Keratinocyte (primary cell): Measurements from ENCODE around the gene MAPRE2.

Experiments used
- EZH2 ChIP-seq: IDR thresholded peaks from one replicate; pipeline ENCODE4 v1.6.1; 2012; ENCODE audit warnings: inconsistent platforms, mild to moderate bottlenecking, low read length, moderate library complexity
- TF ChIP-seq, protein P1 (sequence below), 3 experiments: IDR thresholded peaks in 1 of 3; conservative IDR thresholded peaks in 1 of 3; optimal IDR thresholded peaks in 1 of 3; 2 replicates in 2 of 3; 3 replicates in 1 of 3; pipeline versions ENCODE3 to v1.5.1; 2011; ENCODE audit warnings: low read length in 3 of 3, mild to moderate bottlenecking in 3 of 3, moderate library complexity in 2 of 3, control low read depth in 1 of 3, inconsistent platforms in 1 of 3; ENCODE audit not compliant: insufficient read depth in 2 of 3; ENCODE audit errors: extremely low read depth in 1 of 3

GRCh38 chr18:35086704-35087103 is 45.5 kb downstream of the MAPRE2 start:
- TF ChIP-seq, protein P1, sequence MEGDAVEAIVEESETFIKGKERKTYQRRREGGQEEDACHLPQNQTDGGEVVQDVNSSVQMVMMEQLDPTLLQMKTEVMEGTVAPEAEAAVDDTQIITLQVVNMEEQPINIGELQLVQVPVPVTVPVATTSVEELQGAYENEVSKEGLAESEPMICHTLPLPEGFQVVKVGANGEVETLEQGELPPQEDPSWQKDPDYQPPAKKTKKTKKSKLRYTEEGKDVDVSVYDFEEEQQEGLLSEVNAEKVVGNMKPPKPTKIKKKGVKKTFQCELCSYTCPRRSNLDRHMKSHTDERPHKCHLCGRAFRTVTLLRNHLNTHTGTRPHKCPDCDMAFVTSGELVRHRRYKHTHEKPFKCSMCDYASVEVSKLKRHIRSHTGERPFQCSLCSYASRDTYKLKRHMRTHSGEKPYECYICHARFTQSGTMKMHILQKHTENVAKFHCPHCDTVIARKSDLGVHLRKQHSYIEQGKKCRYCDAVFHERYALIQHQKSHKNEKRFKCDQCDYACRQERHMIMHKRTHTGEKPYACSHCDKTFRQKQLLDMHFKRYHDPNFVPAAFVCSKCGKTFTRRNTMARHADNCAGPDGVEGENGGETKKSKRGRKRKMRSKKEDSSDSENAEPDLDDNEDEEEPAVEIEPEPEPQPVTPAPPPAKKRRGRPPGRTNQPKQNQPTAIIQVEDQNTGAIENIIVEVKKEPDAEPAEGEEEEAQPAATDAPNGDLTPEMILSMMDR (optimal IDR thresholded peaks at IDR 0.05 in 1 of 3, IDR thresholded peaks at IDR 0.05 in 1 of 3, conservative IDR thresholded peaks at IDR 0.05 in 1 of 3; ENCODE audit: extremely low read depth in 1 of 3, insufficient read depth in 2 of 3, low read length in 3 of 3), result no peak
- TF ChIP-seq EZH2, result no peak
